Endodermal cell (in vitro differentiated cells): ENCODE results near the gene CFAP77. TPM values are rescaled to one million over a fixed set of nuclear protein-coding genes. Genes with fewer than 3 reads are reported as not detected.

ENCODE experiments used
- DNase-seq: peaks from one replicate; pipeline ENCODE4 v3.0.0-alpha.2; 2017
- H3K27ac ChIP-seq: 2 replicates; pipeline ENCODE4 v1.5.1; 2013; ENCODE audit warnings: mild to moderate bottlenecking, low read depth, low read length, moderate library complexity
- H3K27me3 ChIP-seq: 2 replicates; pipeline ENCODE4 v1.6.1; 2013; ENCODE audit warnings: mild to moderate bottlenecking, low read length, moderate library complexity; ENCODE audit not compliant: insufficient read depth, control insufficient read depth, poor library complexity, severe bottlenecking
- H3K36me3 ChIP-seq: 2 replicates; pipeline ENCODE4 v1.7.0; 2013; ENCODE audit warnings: mild to moderate bottlenecking, low read length, moderate library complexity; ENCODE audit not compliant: control insufficient read depth, insufficient read depth
- H3K4me1 ChIP-seq: one replicate; pipeline ENCODE4 v1.7.0; 2013; ENCODE audit warnings: low read length; ENCODE audit not compliant: control insufficient read depth, insufficient read depth
- H3K4me3 ChIP-seq: 2 replicates; pipeline ENCODE4 v1.5.1; 2013; ENCODE audit warnings: mild to moderate bottlenecking, low read length, moderate library complexity
- H3K9ac ChIP-seq: 2 replicates; pipeline ENCODE4 v1.6.1; 2013; ENCODE audit warnings: mild to moderate bottlenecking, low read length, moderate library complexity; ENCODE audit not compliant: poor library complexity, severe bottlenecking; ENCODE audit errors: extremely low read depth
- H3K9me3 ChIP-seq: 2 replicates; pipeline ENCODE4 v1.6.1; 2013; ENCODE audit warnings: mild to moderate bottlenecking, low read length, moderate library complexity; ENCODE audit not compliant: control insufficient read depth
- H3K27ac Mint-ChIP-seq: 2 replicates; pipeline ENCODE4 v1.8.0; 2020; ENCODE audit warnings: mixed read lengths
- H3K27me3 Mint-ChIP-seq: 2 replicates; pipeline ENCODE4 v1.8.0; 2021; ENCODE audit warnings: mild to moderate bottlenecking, mixed read lengths; ENCODE audit not compliant: insufficient read depth
- H3K36me3 Mint-ChIP-seq: 2 replicates; pipeline ENCODE4 v1.8.0; 2020; ENCODE audit warnings: low read depth, mixed read lengths
- H3K4me1 Mint-ChIP-seq: 2 replicates; pipeline ENCODE4 v1.8.0; 2020; ENCODE audit warnings: mixed read lengths
- H3K4me3 Mint-ChIP-seq: 2 replicates; pipeline ENCODE4 v1.8.0; 2020; ENCODE audit warnings: mild to moderate bottlenecking, moderate library complexity, mixed read lengths
- H3K9me3 Mint-ChIP-seq: 2 replicates; pipeline ENCODE4 v1.8.0; 2020; ENCODE audit warnings: mild to moderate bottlenecking, mixed read lengths
- CTCF ChIP-seq: fragments of 200-600 bp; sonication (generic); conservative IDR thresholded peaks from 2 replicates; pipeline ENCODE4 v1.5.0; 2021; ENCODE audit warnings: antibody characterized with exemption, mild to moderate bottlenecking
- WGBS, 2 experiments: methylation state at CpG; one replicate each; pipeline versions ENCODE4 v1.1.5 to v1.1.7; 2013; ENCODE audit warnings: missing lambda C conversion rate in 2 of 2, mixed read lengths in 1 of 2; ENCODE audit not compliant: insufficient coverage in 1 of 2, insufficient read length in 1 of 2; 5-methylcytosine and 5-hydroxymethylcytosine counted together
- total RNA-seq, 2 donors: library from RNA; stranded (reverse); fragmentation: NEBNext Ultra II Directional in 1 of 2; extraction: Animal tissue kit (Norgen Biotek cat#: 25700) in 1 of 2; gene quantifications; 2 replicates in 1 of 2; 3 replicates in 1 of 2; pipeline ENCODE4 v1.2.1, GENCODE V29; 2021

Gene CFAP77
- total RNA-seq, 2 donors from 2014 or later, result 1.7 to 2.2 TPM

GRCh38 chr9:132446887-132447286 is 36.9 kb downstream of the CFAP77 start:
- H3K36me3 Mint-ChIP-seq, result no peaks in the 10 kb centered on the region
- peaks cover under 1% of the 10 kb centered on the region for H3K27me3 Mint-ChIP-seq
- peaks cover 6% of the 10 kb centered on the region for H3K4me1 Mint-ChIP-seq
- no peaks in the 10 kb centered on the region for H3K9me3 Mint-ChIP-seq
- H3K9me3 ChIP-seq, result no peaks in the 10 kb centered on the region
- whole genome bisulfite sequencing, 2 experiments, result 90% methylated on average over 3 of the region's 3 CpGs; no CpG with 5 or more reads in 1 of the 2 experiments
- H3K4me1 ChIP-seq, result peaks cover 4% of the 10 kb centered on the region
- no peak overlapping the region for H3K4me3 Mint-ChIP-seq
- no peaks in the 10 kb centered on the region for H3K36me3 ChIP-seq
- H3K27me3 ChIP-seq, result no peaks in the 10 kb centered on the region
- no peak overlapping the region for H3K9ac ChIP-seq
- DNase-seq, result no peak
- H3K4me3 ChIP-seq, result no peak overlapping the region
- no peak overlapping the region for H3K27ac ChIP-seq
- no peak overlapping the region for H3K27ac Mint-ChIP-seq
- no peak for TF ChIP-seq CTCF

DNA sequence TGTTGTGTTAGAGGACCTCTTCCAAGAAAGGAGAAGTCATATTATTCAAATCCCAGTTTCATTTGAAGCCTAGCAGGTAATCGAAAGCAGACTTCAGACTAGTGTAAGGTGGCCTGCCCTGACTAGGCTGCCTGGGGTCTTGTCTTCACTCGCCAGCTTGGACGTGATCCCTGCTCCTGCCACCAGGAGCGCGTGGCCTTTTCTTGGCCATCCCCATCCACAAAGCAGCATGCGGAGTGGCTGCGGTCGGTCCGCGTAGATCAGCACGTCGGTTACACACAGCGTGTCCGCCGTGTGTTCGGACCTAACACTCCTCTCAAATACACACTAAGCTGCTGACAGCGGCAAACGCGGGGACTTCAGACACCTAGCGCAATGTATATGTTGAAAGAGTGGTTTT is 37.3 kb downstream of the CFAP77 start:
- Mint-ChIP-seq H3K27me3 (peaks cover 4% of the 10 kb centered on the region), H3K9me3 (no peaks in the 10 kb centered on the region), H3K27ac (no peak overlapping the region), H3K4me3 (no peak overlapping the region), H3K4me1 (peaks cover 6% of the 10 kb centered on the region), H3K36me3 (no peaks in the 10 kb centered on the region)
- WGBS, 2 experiments, result 51 to 69% methylated on average over 4 to 20 of the region's 20 CpGs
- Histone ChIP-seq H3K27me3 (no peaks in the 10 kb centered on the region), H3K27ac (no peak overlapping the region), H3K9me3 (no peaks in the 10 kb centered on the region), H3K4me3 (no peak overlapping the region), H3K9ac (no peak overlapping the region), H3K4me1 (peaks cover 4% of the 10 kb centered on the region), H3K36me3 (no peaks in the 10 kb centered on the region)
- TF ChIP-seq CTCF, result peak; percentile 81
- DNase-seq, result peak; percentile 91

DNA sequence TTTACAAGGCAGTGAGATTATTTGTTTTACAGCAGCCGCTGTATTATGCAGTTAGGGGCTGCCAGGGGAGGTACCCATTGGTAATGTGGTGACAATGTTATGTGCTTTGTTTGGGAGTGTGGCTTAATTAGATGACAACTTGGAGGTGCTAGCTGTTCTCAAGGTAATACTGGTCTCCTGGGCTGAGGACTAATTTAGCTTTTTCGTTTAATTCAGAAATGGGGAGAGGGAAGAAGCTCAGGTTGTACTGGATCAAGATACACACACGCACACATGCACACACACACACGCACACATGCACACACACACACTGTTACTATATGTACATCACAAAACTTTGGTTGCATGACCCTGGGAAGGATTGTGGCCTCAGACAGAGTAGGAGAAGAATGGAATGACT is 37.9 kb downstream of the CFAP77 start:
- H3K27me3 Mint-ChIP-seq, result peaks cover 7% of the 10 kb centered on the region

More for the DNA sequence above, 37.9 kb downstream of the CFAP77 start:
- Histone ChIP-seq H3K9ac (no peak overlapping the region), H3K4me3 (no peak overlapping the region), H3K27me3 (no peaks in the 10 kb centered on the region), H3K27ac (no peak overlapping the region), H3K36me3 (no peaks in the 10 kb centered on the region), H3K9me3 (no peaks in the 10 kb centered on the region), H3K4me1 (peaks cover 4% of the 10 kb centered on the region)
- no peak overlapping the region for H3K27ac Mint-ChIP-seq
- WGBS, 2 experiments, result 98 to 100% methylated on average over 1 to 3 of the region's 4 CpGs
- peaks cover 6% of the 10 kb centered on the region for H3K4me1 Mint-ChIP-seq
- no peaks in the 10 kb centered on the region for H3K9me3 Mint-ChIP-seq
- TF ChIP-seq CTCF, result no peak
- no peak overlapping the region for H3K4me3 Mint-ChIP-seq
- DNase-seq, result no peak
- no peaks in the 10 kb centered on the region for H3K36me3 Mint-ChIP-seq
